K562 (cell line): Measurements from ENCODE around the gene CDC25B. TPM values are rescaled to one million over a fixed set of nuclear protein-coding genes. Genes with fewer than 3 reads are reported as not detected.

Experiments used
- ATAC-seq: fragments of 200-7000 bp; cut with Tn5 transposase; 3 replicates; pipeline ENCODE4 v1.9.1; 2020; ENCODE audit warnings: moderate library complexity
- BruUV-seq: library from RNA; stranded (reverse); fragments of 400-500 nt; replicated peaks from 2 replicates; lab custom pipeline; 2021; lab: Mats Ljungman, UMichigan
- CTCF ChIA-PET: fragments of 300-600 bp; formaldehyde crosslinking; extraction: SDS; loops from one replicate; lab custom pipeline; 2021; ENCODE audit warnings: low intra/inter-chr PET ratio; lab: Yijun Ruan, JAX
- POLR2A ChIA-PET: fragments of 300-600, 350-650 bp; sonication (Branson Sonifier 250); formaldehyde crosslinking; extraction: SDS; loops from one replicate; lab custom pipeline; 2021; ENCODE audit warnings: antibody characterized with exemption, inconsistent platforms; lab: Yijun Ruan, JAX
- DNase-seq, 4 experiments: peaks; one replicate each; pipeline versions ENCODE4 v3.0.0 to v3.0.0-alpha.2; 2011 to 2018; ENCODE audit warnings: low spot score in 3 of 4, mixed read lengths in 3 of 4; ENCODE audit errors: extremely low read depth in 1 of 4
- FAIRE-seq: peaks from 2 replicates; lab custom pipeline; 2011; peaks lifted over from hg19 to GRCh38; lab: Jason Lieb, UNC
- H2AFZ ChIP-seq: 2 replicates; pipeline ENCODE4 v1.6.0; 2011; ENCODE audit warnings: low read depth, low read length, control low read depth, inconsistent platforms
- H3K27ac ChIP-seq: fragments of 200-600 bp; 3 replicates; pipeline ENCODE4 v1.8.0; 2011; ENCODE audit warnings: low read depth, mild to moderate bottlenecking, control low read depth, inconsistent platforms, low read length, moderate library complexity, mixed read lengths; ENCODE audit errors: extremely low read depth
- H3K27me3 ChIP-seq, 2 experiments: fragments of 300-600 bp in 1 of 2; 2 replicates in 1 of 2; 3 replicates in 1 of 2; pipeline versions ENCODE4 v1.6.0 to v1.8.0; 2011; ENCODE audit warnings: inconsistent platforms in 2 of 2, low read length in 2 of 2, mild to moderate bottlenecking in 1 of 2, mixed read lengths in 1 of 2, moderate library complexity in 1 of 2; ENCODE audit not compliant: control insufficient read depth in 2 of 2, insufficient read depth in 2 of 2
- H3K36me3 ChIP-seq: fragments of 300-600 bp; 3 replicates; pipeline ENCODE4 v1.8.0; 2011; ENCODE audit warnings: mild to moderate bottlenecking, low read length, inconsistent platforms; ENCODE audit not compliant: control insufficient read depth, insufficient read depth
- H3K4me1 ChIP-seq, 2 experiments: fragments of 200-600 bp in 1 of 2; replicated peaks in 1 of 2; 2 replicates in 1 of 2; 3 replicates in 1 of 2; pipeline versions ENCODE4 v1.5.1 to v1.8.0; 2011; ENCODE audit warnings: inconsistent platforms in 2 of 2, low read length in 2 of 2, mild to moderate bottlenecking in 1 of 2, mixed read lengths in 1 of 2, moderate library complexity in 1 of 2; ENCODE audit not compliant: control insufficient read depth in 2 of 2, insufficient read depth in 2 of 2
- H3K4me2 ChIP-seq: 2 replicates; pipeline ENCODE4 v1.6.1; 2011; ENCODE audit warnings: low read length, control low read depth, inconsistent platforms, mixed read lengths; ENCODE audit not compliant: insufficient read depth
- H3K4me3 ChIP-seq: fragments of 200-600 bp; sonication (generic), shearing (Covaris generic); 2 replicates; pipeline ENCODE4 v1.5.1; 2016; ENCODE audit warnings: control low read depth, inconsistent platforms
- H3K79me2 ChIP-seq: fragments of 200-600 bp; 3 replicates; pipeline ENCODE4 v1.8.0; 2011; ENCODE audit warnings: low read length, inconsistent platforms; ENCODE audit not compliant: control insufficient read depth, insufficient read depth
- H3K9ac ChIP-seq, 2 experiments: 2 replicates each; pipeline versions ENCODE4 v1.6.0 to v1.6.1; 2011; ENCODE audit warnings: low read depth in 2 of 2, low read length in 2 of 2, control low read depth in 1 of 2, inconsistent platforms in 1 of 2, mild to moderate bottlenecking in 1 of 2, mixed read lengths in 1 of 2; ENCODE audit not compliant: insufficient read depth in 1 of 2
- H3K9me1 ChIP-seq: one replicate; pipeline ENCODE4 v1.6.0; 2011; ENCODE audit warnings: inconsistent platforms, mild to moderate bottlenecking, low read length, moderate library complexity; ENCODE audit not compliant: control insufficient read depth, insufficient read depth
- H3K9me3 ChIP-seq: replicated peaks from 2 replicates; pipeline ENCODE4 v1.5.1; 2011; ENCODE audit warnings: low read depth, low read length, inconsistent platforms; ENCODE audit not compliant: control insufficient read depth, insufficient read depth
- H4K20me1 ChIP-seq: replicated peaks from 2 replicates; pipeline ENCODE4 v1.6.1; 2011; ENCODE audit warnings: low read length, inconsistent platforms, mixed read lengths; ENCODE audit not compliant: control insufficient read depth, insufficient read depth
- ELF4 ChIP-seq: fragments of 450-650 bp; formaldehyde crosslinking; IDR thresholded peaks from 2 replicates; pipeline ENCODE4 v1.4.0; 2022; ENCODE audit warnings: missing genetic modification characterization
- NR4A1 ChIP-seq, 2 experiments: fragments of 250-450 bp in 1 of 2; fragments of 450-650 bp in 1 of 2; sonication (Bioruptor Pico) in 1 of 2; IDR thresholded peaks; 2 replicates each; pipeline versions ENCODE4 v1.4.0 to v1.6.1; 2016 to 2020; ENCODE audit warnings: mild to moderate bottlenecking in 2 of 2, missing compliant biosample characterization in 1 of 2, missing genetic modification characterization in 1 of 2, moderate library complexity in 1 of 2
- SNIP1 ChIP-seq: fragments of 450-650 bp; IDR thresholded peaks from 2 replicates; pipeline ENCODE4 v1.7.1; 2017; ENCODE audit warnings: low read depth, mild to moderate bottlenecking
- SRSF3 ChIP-seq: fragments of 200-400 bp; formaldehyde crosslinking; IDR thresholded peaks from 2 replicates; pipeline ENCODE4 v1.6.1; 2016; ENCODE audit warnings: mild to moderate bottlenecking, low read length, moderate library complexity; ENCODE audit not compliant: insufficient read depth
- TBL1XR1 ChIP-seq, 2 experiments: IDR thresholded peaks; 2 replicates each; pipeline ENCODE4 v1.6.1; 2012; ENCODE audit warnings: improper control_type of control experiment in 2 of 2, low read length in 2 of 2, mild to moderate bottlenecking in 1 of 2
- ZFP1 ChIP-seq: fragments of 450-650 bp; formaldehyde crosslinking; IDR thresholded peaks from 2 replicates; pipeline ENCODE4 v1.4.0; 2020; ENCODE audit warnings: mild to moderate bottlenecking, mixed read lengths
- ZNF133 ChIP-seq: fragments of 250-450 bp; sonication (Bioruptor Pico); IDR thresholded peaks from 2 replicates; pipeline ENCODE4 v1.4.0; 2020; ENCODE audit warnings: mild to moderate bottlenecking
- ZNF444 ChIP-seq: fragments of 250-450 bp; sonication (Bioruptor Pico); IDR thresholded peaks from 2 replicates; pipeline ENCODE4 v1.4.0; 2020; ENCODE audit warnings: mild to moderate bottlenecking, moderate library complexity
- ZSCAN29 ChIP-seq: fragments of 450-650 bp; IDR thresholded peaks from 2 replicates; pipeline ENCODE4 v1.6.1; 2017
- WGBS: fragments of 100-300 bp; shearing (Covaris generic); methylation state at CpG from one replicate; pipeline ENCODE4 v1.1.6; 2016; ENCODE audit warnings: low coverage, mixed read lengths; ENCODE audit not compliant: insufficient coverage; ENCODE audit errors: missing lambda C conversion rate; 5-methylcytosine and 5-hydroxymethylcytosine counted together
- in situ Hi-C: fragments of 300-500 bp; cut with MboI; formaldehyde crosslinking; loops from 4 replicates; pipeline ENCODE4 v1.15.0; 2018; ENCODE audit warnings: inconsistent platforms, mixed read lengths
- intact Hi-C: fragments of 100-400 bp; cut with micrococcal nuclease; formaldehyde crosslinking; loops from 2 replicates; pipeline ENCODE4 v1.14.2; 2022
- polyA plus RNA-seq, 8 experiments: library from polyadenylated mRNA; depleted of rRNA in 4 of 8; stranded (reverse) in 5 of 8; unstranded in 3 of 8; fragments of >200 nt; fragmentation: Nextera tagmentation in 2 of 8; fragmentation: Illumina TruSeq in 1 of 8; extraction: Ambion mirVana in 2 of 8; extraction: Trizol in 1 of 8; gene quantifications; 2 replicates each; pipeline versions ENCODE4 v1.2.1 to v1.2.3, GENCODE V29; 2011 to 2014; ENCODE audit warnings: inconsistent platforms in 1 of 8, missing spikeins in 1 of 8
- total RNA-seq, 7 experiments: library from RNA; depleted of rRNA in 6 of 7; stranded (reverse); fragments of >200 nt in 6 of 7; fragmentation: Illumina TruSeq in 2 of 7; extraction: Trizol in 2 of 7; gene quantifications; 2 replicates each; pipeline versions ENCODE4 v1.2.1 to v1.2.3, GENCODE V29; 2011 to 2021; ENCODE audit warnings: low replicate concordance in 1 of 7
- TF ChIP-seq, protein P1 (sequence below): fragments of 450-650 bp; IDR thresholded peaks from 2 replicates; pipeline ENCODE4 v1.6.1; 2017; ENCODE audit warnings: mild to moderate bottlenecking, moderate library complexity
- TF ChIP-seq, protein P2 (sequence below): fragments of 250-450 bp; sonication (Bioruptor Pico); IDR thresholded peaks from 2 replicates; pipeline ENCODE4 v1.4.0; 2020; ENCODE audit warnings: mild to moderate bottlenecking, moderate library complexity

Gene CDC25B
- total and polyA plus RNA-seq, 9 of the 15 experiments (the other 6 are each of a cell fraction or from before 2014, with no cell fraction given) = 2.3 to 35.7 (median 9.5) TPM

DNA sequence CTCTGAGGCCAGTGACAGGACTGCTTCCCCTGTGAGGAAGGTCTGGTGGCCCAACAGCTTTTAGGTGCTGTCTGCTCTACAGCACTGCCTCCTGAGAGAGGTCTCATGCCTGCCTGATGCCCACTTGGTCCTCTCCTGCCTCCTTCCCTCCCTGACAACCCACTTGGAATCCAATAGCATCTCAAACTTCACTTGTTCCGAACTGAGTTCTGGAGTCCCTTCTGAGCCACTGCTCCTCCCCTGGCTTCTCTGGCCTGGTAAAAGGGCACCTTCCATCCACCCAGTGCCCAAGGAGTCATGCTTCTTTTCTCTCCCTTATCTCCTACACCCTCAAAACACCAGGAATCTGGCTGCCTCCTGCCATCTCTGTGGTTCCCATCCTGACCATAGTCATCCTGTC is 52.5 kb downstream of the CDC25B start:
- Histone ChIP-seq H3K9me3 (no peaks in the 10 kb centered on the region), H3K4me2 (no peak overlapping the region), H3K27me3 (no peaks in the 10 kb centered on the region), H2AFZ (no peak overlapping the region), H3K36me3 (peaks cover 16% of the 10 kb centered on the region; the same call in 2 of the 3 replicates), H4K20me1 (no peaks in the 10 kb centered on the region), H3K4me1 (peaks cover 19 to 29% of the 10 kb centered on the region in 2 experiments; a peak in 4 of 5 replicates), H3K9me1 (no peaks in the 10 kb centered on the region), H3K9ac (peak overlapping the region in 1 of 2 experiments; percentile 68; a peak in 1 of 4 replicates), H3K79me2 (peaks cover 28% of the 10 kb centered on the region), H3K4me3 (no peak overlapping the region), H3K27ac (no peak overlapping the region)
- intact Hi-C loops (loop anchor here (5.0 kb wide), 1 partner anchor 61 kb away; the partner anchor contains the start of gene CENPB), in situ Hi-C loops (no loop called here)
- POLR2A ChIA-PET = interaction anchor here (0.6 kb wide), 1 partner anchor 68 kb away, joined by 3 read pairs; no protein-coding TSS in a partner anchor
- 100% methylated on average over 1 of the region's 1 CpG for WGBS
- ATAC-seq = no peak
- no peak for FAIRE-seq
- TF ChIP-seq SRSF3 = no peak
- TF ChIP-seq ZFP1 (CRISPR knock-in tag) = no peak
- TF ChIP-seq TBL1XR1 (IDR thresholded peaks at IDR 0.05; ENCODE audit: low read length in 2 of 2) = no peak
- BruUV-seq = no TSS peak
- CTCF ChIA-PET = no interaction called here
- DNase-seq = no peak

DNA sequence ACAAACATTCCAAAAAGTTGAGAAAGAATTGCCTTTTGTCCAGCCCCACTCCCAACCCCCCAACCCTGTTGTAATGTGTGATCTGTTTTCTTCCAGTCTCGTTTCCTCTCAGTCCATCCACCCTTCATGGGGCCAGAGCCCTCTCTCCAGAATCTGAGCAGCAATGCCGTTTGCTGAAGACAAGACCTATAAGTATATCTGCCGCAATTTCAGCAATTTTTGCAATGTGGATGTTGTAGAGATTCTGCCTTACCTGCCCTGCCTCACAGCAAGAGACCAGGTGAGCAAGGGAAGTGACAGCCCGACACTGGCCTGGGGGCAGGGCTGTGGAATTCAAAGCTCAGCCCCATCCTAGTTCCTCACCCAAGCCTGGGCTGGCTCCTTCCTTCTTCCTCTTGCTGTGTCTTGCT is 58.4 kb downstream of the CDC25B start:
- Histone ChIP-seq H4K20me1 (no peaks in the 10 kb centered on the region), H3K27me3 (no peaks in the 10 kb centered on the region), H2AFZ (no peak overlapping the region), H3K9me1 (no peaks in the 10 kb centered on the region), H3K4me1 (no peaks in the 10 kb centered on the region; a peak in 2 of 5 replicates), H3K79me2 (peaks cover 4% of the 10 kb centered on the region; the same call in 1 of the 3 replicates), H3K9me3 (no peaks in the 10 kb centered on the region), H3K27ac (no peak overlapping the region), H3K4me2 (no peak overlapping the region), H3K4me3 (no peak overlapping the region), H3K9ac (no peak overlapping the region), H3K36me3 (peaks cover 41% of the 10 kb centered on the region; the same call in 2 of the 3 replicates)
- intact Hi-C loops (no loop called here), in situ Hi-C loops (no loop called here)
- DNase-seq (peak in 1 of 4 experiments; percentile 1), ATAC-seq (peak; percentile 34; the same call in 2 of the 3 replicates), FAIRE-seq (no peak)
- BruUV-seq = no TSS peak
- CTCF ChIA-PET = interaction anchor here (0.6 to 1.0 kb wide), 2 partner anchors 67 to 177 kb away, joined by 3 to 6 read pairs; no protein-coding TSS in a partner anchor
- POLR2A ChIA-PET = interaction anchor here (0.5 to 2.2 kb wide), 5 partner anchors 9 to 157 kb away, joined by 3 to 7 read pairs (median 5); no protein-coding TSS in a partner anchor
- 88% methylated on average over 4 of the region's 4 CpGs for WGBS
- TF ChIP-seq, protein P1, sequence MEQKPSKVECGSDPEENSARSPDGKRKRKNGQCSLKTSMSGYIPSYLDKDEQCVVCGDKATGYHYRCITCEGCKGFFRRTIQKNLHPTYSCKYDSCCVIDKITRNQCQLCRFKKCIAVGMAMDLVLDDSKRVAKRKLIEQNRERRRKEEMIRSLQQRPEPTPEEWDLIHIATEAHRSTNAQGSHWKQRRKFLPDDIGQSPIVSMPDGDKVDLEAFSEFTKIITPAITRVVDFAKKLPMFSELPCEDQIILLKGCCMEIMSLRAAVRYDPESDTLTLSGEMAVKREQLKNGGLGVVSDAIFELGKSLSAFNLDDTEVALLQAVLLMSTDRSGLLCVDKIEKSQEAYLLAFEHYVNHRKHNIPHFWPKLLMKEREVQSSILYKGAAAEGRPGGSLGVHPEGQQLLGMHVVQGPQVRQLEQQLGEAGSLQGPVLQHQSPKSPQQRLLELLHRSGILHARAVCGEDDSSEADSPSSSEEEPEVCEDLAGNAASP = no peak
- TF ChIP-seq ZNF444 (no peak), SNIP1 (no peak), ELF4 (CRISPR knock-in tag) (no peak), ZNF133 (CRISPR knock-in tag) (no peak), NR4A1 (CRISPR knock-in tag; IDR thresholded peaks at IDR 0.05) (no peak), NR4A1 (tag; IDR thresholded peaks at IDR 0.05) (no peak), ZSCAN29 (no peak)
- TF ChIP-seq, protein P2, sequence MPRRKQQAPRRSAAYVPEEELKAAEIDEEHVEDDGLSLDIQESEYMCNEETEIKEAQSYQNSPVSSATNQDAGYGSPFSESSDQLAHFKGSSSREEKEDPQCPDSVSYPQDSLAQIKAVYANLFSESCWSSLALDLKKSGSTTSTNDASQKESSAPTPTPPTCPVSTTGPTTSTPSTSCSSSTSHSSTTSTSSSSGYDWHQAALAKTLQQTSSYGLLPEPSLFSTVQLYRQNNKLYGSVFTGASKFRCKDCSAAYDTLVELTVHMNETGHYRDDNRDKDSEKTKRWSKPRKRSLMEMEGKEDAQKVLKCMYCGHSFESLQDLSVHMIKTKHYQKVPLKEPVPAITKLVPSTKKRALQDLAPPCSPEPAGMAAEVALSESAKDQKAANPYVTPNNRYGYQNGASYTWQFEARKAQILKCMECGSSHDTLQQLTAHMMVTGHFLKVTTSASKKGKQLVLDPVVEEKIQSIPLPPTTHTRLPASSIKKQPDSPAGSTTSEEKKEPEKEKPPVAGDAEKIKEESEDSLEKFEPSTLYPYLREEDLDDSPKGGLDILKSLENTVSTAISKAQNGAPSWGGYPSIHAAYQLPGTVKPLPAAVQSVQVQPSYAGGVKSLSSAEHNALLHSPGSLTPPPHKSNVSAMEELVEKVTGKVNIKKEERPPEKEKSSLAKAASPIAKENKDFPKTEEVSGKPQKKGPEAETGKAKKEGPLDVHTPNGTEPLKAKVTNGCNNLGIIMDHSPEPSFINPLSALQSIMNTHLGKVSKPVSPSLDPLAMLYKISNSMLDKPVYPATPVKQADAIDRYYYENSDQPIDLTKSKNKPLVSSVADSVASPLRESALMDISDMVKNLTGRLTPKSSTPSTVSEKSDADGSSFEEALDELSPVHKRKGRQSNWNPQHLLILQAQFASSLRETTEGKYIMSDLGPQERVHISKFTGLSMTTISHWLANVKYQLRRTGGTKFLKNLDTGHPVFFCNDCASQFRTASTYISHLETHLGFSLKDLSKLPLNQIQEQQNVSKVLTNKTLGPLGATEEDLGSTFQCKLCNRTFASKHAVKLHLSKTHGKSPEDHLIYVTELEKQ (CRISPR knock-in tag) = no peak
